ENCODE data around the gene TMEM174. TPM values are rescaled to one million over a fixed set of nuclear protein-coding genes. Genes with fewer than 3 reads are reported as not detected.
A peak's percentile ranks its signal among the peaks of the same experiment; 100 is the strongest.

Gene TMEM174, protein sequence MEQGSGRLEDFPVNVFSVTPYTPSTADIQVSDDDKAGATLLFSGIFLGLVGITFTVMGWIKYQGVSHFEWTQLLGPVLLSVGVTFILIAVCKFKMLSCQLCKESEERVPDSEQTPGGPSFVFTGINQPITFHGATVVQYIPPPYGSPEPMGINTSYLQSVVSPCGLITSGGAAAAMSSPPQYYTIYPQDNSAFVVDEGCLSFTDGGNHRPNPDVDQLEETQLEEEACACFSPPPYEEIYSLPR
- polyA plus RNA-seq (2013, experiment 1 of 2; ENCODE audit: insufficient read length): not detected
- polyA plus RNA-seq (2013, experiment 2 of 2; ENCODE audit: insufficient read length): not detected

DNA sequence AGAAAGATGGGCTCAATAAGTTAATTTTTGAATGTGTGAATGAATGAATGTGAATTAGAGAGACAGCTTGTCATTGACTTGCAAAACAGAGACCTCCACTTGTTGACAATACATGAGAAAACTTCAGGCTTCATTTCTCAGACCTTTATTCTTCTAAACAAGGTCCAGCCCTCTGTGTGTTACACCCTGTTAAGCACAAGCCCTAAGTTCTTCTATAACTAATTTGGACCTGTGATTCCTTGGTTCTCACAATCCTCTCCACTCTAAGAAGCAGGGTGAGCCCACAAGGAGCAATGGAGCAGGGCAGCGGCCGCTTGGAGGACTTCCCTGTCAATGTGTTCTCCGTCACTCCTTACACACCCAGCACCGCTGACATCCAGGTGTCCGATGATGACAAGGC lies at the start of gene TMEM174:
Gene TMEM174 (plus strand): TSS at position 243 of the 400 bp plus-strand sequence. CDS start 51 bp downstream, at position 294.
- DNase-seq: no peak

DNA sequence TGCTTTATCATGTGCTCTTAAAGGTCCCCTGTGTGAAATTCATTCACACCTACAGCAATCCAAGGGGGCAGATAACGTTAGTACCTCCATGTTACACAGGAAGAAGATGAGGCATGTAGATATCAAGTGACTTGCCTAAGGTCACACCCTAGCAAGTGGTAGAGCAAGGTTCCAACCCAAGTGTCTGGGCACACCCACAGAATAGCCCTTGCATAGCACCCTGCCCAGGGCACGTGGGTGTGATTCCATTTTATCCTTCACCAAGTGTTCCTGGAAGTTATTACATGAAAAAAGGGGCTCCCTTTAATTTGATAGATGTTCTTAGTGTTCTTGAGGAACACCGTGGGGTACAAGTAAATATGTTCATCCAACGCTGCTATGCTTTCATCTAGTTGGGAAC lies 47.7 kb upstream of the TMEM174 start:
- DNase-seq: no peak

DNA sequence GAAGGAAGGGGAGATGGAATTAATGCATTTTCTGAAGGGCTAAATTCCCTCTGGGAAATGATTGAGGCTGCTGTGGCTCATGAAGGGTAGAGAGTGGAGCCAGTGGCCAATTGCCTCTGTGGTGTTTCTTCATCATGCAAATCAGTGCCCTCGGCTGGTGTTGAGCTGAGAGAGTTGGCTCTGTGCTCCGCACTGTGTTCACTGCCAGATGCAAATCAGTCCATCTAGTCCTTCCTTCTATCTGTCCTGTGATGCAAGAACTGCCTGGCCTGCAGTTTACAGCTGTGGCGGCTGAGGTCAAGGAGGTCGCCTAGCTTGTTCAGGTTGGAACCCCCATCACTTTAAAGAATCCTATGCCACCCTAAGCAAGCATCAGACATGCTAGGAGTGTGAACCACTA lies 46.6 kb upstream of the TMEM174 start:
- no peak for DNase-seq

- no peak for DNase-seq
These were observed 46.0 kb upstream of the TMEM174 start for GRCh38 chr5:73126957-73127356.

DNA sequence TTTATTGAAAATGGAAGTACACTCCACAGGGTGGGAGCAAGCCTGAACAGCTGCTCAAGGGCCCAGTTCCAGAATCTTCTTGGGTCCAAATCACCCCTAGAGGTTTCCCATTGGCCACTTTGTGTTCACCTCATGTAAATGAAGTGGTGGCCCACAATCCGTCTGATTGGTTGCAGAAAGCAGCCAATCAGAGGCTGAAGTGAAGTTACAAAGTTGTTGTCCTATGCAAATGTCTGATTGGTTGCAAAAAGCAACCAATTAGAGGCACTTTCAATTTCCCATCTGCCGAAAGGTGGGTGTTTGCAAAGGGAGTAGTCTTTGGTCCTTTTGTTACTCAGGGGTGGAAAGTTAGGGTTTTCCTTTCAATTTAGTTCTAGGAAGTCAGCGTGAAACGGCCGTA lies 43.9 kb upstream of the TMEM174 start:
- DNase-seq: no peak

DNA sequence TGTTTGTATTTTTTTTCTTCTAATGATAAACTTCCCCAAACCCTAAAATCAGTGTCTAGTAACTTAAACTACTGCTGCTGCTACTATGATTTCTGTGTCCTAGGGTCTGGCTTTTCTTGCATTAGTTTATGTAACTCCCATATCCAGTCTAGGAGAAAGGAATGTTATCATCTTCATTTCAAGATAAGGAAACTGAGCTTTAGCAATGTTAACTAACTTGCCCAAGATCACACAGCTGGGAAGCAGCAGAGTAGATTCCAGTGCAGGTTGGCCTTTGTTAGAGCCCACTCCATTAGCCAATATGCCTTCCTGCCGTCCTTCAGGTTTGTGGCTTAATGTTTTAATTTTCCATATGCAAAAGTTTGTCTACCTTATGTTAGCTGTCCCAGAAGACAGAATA lies 42.2 kb upstream of the TMEM174 start:
- no peak for DNase-seq

DNA sequence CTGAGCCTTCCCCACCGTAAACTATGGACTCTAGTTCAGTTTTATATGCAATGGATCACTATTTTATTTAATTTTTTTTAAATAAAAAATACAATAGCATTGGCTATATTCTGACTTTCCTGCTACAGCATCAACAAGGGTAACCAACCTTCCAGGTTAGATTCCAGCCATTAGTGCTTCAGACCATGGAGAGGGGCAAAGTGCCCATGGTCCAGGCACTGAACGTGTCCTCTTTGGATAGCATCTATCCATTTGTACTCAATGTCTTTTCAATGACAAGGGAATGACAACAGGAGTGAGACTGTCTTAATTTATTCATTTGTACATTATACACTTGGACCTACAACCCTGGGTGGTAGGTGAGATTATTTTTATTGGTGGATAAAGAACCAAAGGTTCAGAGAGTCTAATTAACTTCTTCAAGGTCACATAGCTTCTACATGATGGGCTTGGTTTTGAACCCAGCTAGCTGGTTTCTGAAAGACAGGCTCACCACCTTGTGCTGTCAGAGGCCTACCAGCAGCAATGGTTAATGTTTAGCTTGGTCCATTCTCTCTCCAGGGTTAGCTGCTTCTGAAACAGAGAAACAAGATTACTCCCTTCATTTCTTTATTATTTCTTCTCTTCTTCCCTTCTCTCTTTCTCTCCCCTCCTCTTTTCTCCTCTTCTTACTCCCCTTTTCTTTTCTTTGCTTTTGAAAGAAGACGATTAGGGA lies 41.1 kb upstream of the TMEM174 start:
- no peak for DNase-seq

- DNase-seq: no peak
These were observed 40.2 kb upstream of the TMEM174 start for GRCh38 chr5:73132759-73133158.

DNA sequence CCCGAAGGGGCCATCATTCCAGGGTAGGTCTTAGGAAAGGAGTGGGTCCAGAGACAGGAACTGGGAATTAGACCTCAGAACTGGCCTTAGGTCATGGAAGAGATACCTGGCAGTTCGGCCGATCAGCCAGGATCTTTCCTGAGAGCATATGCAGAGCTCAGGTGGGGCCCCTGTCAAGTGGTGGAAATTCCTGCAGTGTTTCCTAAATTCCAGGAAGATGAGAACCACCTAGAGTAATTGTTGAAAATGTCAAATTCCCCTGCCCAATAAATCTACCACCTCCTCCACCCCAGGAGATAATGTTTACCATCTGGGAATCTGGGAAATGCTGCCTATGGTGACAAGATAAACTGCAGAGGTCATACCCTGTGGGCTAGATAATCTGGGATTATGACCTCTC lies 38.0 kb upstream of the TMEM174 start:
- DNase-seq: no peak

- DNase-seq: peak; percentile 72
These were observed 37.5 kb upstream of the TMEM174 start for GRCh38 chr5:73135429-73136054.

- DNase-seq: peak; percentile 82
These were observed 36.9 kb upstream of the TMEM174 start for GRCh38 chr5:73136055-73136562.

DNA sequence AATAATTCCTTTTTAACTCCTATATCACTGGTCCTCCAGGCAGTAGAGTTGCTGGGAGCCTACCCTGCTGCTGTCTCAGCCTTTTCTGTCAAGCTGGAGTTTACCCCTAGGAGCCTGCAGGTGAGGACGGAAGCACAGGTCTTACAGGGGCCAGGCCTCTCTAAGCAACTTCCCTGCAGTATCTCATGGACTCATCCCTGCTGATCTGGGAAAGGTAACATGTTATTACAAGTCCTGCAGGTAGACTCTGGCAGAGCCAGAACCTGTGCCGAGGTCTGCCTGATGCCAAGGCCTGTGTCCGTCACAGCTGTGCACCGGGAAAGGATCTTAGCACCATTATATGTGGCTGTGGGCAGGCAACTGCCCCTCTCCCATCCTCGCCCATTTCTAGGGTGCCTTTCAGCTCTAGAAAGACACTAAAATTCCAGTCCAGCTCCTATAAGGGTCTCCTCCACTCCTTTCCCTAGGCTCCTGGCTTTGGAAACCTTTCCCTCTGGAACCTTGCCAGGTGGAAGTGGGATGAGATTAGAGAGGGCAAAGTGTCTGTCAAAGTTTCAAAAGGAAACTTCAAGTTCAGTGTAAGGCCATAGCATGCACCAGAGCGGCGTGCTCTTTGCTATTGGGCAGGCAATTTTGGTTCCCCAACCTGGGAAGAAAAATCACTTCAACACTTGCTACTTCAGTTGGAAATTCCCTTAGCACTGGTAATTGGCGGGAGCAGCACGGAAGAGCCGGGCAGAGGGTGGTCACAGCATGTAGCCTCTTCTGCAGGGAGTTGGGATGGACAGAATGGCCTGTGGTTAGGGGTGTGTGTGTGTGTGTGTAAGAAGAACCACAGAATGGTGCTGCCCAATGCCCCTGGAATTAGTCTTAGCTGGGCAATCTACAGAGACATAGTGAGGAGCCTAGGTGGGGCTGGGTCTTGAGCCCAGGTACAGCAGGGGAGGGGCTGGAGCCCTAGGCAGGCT lies 35.1 kb upstream of the TMEM174 start:
- DNase-seq: no peak

DNA sequence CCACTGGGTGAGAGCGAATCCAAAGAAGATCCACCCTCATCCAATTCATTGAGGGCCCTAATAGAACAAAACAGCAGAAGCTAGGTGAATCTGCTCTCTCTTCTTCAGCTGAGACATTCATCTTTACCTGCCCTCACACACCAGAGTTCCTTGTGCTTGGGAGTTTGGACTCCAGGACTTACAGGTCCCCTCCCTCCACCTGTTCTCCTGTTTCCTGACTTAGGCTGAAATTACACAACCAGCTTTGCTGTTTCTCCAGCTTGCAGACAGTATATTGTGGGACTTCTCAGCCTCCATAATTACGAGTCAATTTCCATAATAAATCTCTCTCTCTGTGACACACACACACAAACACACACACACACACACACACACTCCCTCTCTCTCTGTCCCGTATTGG lies 33.5 kb upstream of the TMEM174 start:
- DNase-seq: no peak

DNA sequence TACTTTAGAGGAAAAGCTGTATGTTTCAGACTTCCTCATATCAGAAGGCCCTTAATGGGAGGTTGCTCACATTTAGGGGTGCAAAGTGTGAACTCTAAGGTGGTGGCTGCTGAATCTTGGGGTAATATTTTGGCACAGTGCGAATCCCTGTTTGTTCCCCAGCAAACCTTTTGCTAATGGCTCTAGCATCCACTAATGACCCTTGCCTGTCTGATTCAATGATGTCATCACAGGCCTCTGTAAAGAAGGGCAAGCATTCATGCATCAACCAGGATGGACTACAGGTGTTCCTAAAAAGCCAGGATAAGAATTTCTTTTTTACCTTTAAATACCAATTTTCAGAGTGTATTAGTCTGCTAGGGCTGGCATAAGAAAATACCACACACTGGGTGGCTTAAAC lies 32.2 kb upstream of the TMEM174 start:
- no peak for DNase-seq

GRCh38 chr5:73142035-73142434 lies 31.0 kb upstream of the TMEM174 start:
- no peak for DNase-seq

DNA sequence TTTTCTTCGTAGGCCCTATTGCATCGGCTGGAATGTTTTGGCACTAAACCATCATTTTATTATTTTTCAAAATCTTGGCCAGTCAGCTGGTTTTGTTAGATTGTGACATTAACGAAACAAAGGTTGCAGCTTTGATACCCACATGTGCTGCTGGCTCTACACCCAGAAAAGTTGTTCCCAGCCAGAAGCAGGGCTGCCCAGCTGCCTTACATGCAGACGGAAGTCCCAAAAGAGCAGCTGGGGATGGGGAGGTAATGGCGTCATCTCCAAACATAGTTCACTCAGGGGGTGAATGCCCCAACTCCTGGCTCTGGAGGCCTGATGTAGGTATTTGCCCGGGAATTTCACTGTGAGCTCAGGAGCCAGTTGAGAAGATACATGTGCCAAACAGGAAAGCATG lies 29.3 kb upstream of the TMEM174 start:
- no peak for DNase-seq

GRCh38 chr5:73149540-73149939 lies 23.5 kb upstream of the TMEM174 start:
- no peak for DNase-seq

- no peak for DNase-seq
These were observed 22.1 kb upstream of the TMEM174 start for GRCh38 chr5:73150876-73151275.

DNA sequence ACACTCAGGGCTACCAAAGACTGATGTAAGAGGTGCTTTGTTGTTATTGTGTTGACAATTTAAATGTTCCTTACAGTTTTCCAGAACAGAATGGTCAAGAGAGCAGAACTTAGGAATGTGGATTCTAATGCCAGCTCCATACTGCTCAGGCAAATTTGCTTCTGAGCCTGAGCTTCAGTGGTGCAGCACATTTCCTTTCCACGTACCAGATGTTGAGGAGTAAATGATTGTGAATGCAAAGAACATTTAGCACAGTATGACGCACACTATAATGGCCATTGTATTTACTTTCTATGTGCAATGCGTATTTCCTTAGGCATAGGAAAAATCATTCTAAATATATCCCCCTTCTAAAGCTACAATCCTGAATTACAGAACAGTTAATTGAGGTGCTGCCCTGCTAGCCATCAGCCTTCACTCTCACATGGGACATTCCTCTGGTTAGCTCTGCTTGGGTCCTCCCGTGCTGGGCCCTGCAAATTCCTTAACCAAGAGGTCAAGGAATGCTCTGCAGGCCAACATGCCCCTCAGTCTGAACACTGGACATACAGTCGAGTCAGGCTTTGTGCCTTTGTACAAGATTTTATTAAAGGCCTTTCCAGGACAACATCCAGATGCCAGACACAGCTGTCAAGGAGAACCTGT lies 21.1 kb upstream of the TMEM174 start:
- DNase-seq: peak; percentile 56

DNA sequence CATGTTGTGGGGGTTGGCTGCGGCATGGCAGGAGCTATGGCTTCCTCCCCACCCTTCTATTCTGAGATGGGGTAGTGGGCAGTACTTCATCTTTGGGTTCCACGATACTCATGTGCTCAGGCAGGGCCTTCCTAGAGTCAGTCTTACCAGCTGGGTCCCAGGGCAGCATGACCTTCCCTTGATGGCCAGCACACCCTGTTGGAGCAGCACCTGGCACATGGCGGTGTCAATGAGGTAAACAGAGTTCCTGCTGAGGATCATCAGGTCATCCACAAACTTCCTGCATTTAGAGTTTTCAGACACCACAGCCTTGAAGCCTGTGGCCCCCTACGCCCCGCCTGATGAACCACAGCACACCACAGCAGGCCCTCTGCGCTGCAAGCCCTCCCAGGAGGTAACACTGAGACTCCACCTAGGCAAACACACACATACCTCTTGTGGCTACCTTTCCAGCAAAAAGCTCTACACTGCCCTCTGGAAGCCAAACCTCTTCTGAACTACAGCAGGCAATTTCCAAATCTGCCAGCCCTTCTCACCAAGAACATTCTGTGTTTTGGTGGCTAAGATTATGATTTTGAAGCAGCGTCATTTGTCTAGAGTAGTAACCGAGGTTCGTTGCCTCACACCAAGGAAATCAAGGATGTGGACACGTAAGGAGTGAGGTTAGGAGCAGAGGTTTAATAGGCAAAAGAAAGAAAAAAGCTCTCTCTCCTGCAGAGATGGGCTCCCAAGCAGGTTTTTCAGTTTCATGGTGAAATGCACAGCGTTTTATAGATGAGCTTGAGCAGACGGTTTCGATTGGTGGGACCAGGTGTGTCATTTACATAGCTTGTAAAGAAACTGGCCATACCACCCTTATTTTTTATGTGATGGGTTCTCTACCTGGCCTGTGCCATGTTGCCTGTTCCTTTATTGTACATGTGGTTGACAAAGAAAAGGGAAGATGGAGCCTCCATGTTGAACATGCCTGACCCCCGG lies 20.3 kb upstream of the TMEM174 start:
- DNase-seq: no peak

DNA sequence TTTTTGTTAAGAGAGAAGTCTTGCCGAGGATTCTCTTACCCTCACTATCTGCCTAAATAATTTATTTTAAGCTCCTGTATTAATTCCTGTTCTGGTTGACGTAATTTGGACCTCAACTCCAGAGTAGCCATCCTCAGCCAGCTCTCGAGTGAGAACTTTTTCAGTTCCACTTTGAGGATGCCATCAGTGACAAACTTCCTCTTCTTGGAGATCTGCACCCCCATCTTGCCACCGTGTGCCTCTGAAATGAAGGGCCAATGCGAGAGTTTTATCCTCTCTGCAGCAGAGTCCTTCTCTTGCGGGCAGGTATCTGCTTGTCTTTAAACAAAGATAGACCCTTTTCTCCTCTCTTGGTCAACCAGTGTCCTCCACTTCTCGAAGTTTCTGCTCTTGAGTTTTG lies 19.5 kb upstream of the TMEM174 start:
- DNase-seq: no peak
